NOMO-1 treated with DMSO at 0.1 percent for 48 hours (cell line): ENCODE measurements around the gene JMJD1C.
A peak's percentile ranks its signal among the peaks of the same experiment; 100 is the strongest.
"Not testable (repeated sequence)": the region's sequence is repeated elsewhere in the genome, so short reads cannot be mapped to it uniquely, and the experiment has no call there.

ENCODE experiments used
- DNase-seq: peaks from one replicate; lab custom pipeline; 2025; ENCODE audit not compliant: unreplicated experiment; lab: John Stamatoyannopoulos, UW

Gene JMJD1C

DNA sequence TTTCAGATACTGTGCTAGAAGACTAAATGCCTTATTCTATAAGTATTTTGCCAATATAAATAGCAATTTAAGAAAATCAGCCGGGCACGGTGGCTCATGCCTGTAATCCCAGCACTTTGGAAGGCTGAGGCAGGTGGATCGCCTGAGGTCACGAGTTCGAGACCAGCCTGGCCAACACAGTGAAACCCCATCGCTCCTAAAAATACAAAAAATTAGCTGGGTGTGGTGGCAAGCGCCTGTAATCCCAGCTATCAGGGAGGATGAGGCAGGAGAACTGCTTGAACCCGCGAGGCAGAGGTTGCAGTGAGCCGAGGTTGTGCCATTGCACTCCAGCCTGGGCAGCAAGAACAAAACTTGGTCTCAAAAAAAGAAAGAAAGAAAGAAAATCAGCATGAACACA is 230.6 kb downstream of the JMJD1C start:
- DNase-seq, result not testable (repeated sequence)

- DNase-seq, result no peak
These were observed 236.6 kb downstream of the JMJD1C start for GRCh38 chr10:63229161-63229560.

DNA sequence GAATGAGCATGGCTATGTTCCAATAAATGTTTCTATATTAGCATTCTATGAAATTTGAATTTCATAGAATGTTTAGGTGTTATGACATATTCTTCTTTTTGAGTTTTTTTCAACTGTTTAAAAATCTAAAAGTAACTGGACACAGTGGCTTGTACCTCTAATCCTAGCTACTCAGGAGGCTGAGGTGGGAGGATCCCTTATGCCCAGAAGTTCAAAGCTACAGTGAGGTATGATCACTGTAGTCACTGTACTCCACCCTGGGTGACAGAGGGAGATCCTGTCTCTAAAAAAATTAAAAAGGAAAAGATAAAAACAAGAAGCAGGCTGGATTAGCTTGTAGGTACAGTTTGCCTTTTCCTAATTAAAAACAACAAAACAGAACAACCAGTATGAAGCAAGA is 237.5 kb downstream of the JMJD1C start:
- no peak for DNase-seq

DNA sequence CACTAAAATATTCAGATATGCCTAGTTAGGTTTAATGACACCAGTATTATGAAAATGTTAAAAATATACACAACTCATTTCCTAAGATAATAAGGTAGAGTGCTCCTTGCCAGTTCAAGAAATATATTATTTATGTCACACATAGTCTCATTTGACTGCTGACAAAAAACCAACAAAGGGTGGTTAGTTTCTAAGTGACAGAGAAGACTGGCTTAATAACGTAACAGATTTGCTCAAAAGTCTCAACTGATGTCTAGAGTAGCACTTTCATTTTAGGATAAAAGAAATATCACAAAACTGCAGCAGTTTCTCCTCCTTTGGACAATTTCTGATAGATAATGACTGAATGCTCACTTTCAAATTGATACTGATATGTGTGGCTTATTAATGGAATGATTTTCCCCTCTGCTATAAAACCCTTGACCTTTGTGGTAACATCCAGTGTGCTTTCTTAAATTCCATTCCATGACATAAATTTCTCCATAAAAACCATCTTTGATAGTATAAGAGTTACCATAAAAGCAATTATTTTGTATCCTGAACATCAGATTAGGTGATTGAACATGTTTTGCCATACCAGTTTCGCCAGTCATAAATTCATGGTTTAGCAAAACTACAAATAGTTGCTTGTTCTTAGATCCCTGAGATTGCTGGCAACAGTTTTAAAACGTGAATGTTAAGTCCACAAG is 238.4 kb downstream of the JMJD1C start:
- no peak for DNase-seq

GRCh38 chr10:63224241-63224640 is 241.5 kb downstream of the JMJD1C start:
- no peak for DNase-seq

DNA sequence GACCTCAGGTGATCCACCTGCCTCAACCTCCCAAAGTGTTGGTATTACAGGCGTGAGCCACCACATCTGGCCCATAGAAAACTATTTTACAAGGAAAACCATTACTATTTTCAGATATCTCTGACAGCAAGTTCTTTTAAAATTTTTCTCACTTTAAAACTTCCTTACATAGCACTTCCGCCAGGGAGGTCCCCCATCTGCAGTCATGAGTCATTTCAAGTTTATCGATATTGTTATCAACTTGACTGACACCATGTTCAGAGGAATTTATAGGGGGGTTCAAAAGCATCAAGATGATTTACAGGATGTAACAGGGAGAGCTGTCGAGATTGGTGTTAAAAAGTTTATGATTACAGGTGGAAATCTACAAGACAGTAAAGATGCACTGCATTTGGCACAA is 243.8 kb downstream of the JMJD1C start:
- no peak for DNase-seq

GRCh38 chr10:63219749-63220148 is 246.0 kb downstream of the JMJD1C start:
- peak; percentile 73 for DNase-seq

- DNase-seq, result peak; percentile 82
These were observed 248.6 kb downstream of the JMJD1C start for GRCh38 chr10:63217120-63217605.

GRCh38 chr10:63214571-63214970 is 251.2 kb downstream of the JMJD1C start:
- peak; percentile 53 for DNase-seq

DNA sequence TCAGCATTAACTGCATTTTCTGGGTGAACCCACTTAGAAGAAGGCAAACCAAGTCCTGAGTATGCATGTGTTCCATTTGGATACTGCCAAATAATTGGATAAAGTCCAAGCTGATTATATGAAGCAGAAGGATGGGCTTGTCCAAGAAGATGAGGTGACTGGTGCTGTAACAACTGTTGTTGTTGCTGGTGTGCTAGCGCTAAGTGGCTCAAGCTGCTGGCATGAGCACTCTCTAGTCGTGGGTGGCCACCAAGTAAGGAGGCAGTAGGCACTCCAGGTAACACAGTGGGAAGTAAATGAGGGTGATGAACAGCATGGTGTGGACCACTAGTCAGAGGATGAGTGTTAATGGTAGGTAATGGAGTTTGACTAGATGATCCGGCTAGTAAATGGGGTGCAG is 252.3 kb downstream of the JMJD1C start:
- DNase-seq, result no peak

GRCh38 chr10:63210611-63211196 is 255.1 kb downstream of the JMJD1C start:
- DNase-seq, result no peak

DNA sequence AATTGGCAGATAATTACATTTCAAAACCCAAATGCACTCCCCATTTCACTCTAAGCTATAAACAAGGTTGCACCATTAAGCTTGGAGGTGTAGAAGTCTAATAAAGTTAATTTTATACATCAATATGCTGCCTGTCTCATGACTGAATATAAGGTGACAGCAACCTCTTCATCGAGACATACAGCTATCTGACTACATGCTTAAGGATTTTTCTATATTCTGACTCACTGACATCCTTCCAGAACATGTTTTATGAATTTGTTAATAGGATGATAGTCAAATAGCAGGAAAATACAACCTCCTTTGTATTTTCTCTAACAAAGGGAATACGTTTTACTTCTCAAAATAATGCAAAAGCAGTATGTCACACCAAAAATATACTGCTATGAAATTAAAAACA is 256.1 kb downstream of the JMJD1C start:
- no peak for DNase-seq

DNA sequence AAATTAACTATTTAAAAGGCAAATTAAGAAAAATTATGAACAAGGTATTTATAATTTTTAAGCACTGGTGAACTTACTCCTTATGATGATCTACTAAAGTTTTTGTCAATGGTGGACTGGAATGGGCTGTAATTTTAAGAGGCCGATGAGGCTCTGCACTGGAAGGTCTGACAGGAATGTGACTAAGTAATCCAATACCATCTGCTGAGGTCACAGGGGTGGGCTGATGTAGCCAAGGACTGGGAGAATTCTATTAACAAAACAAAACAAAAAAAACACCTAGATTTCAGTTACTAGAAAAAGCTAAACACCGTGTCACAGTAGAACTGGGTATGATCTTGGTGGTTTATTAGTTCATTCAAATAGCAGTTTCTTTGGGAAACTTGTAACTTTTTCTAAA is 256.8 kb downstream of the JMJD1C start:
- no peak for DNase-seq

DNA sequence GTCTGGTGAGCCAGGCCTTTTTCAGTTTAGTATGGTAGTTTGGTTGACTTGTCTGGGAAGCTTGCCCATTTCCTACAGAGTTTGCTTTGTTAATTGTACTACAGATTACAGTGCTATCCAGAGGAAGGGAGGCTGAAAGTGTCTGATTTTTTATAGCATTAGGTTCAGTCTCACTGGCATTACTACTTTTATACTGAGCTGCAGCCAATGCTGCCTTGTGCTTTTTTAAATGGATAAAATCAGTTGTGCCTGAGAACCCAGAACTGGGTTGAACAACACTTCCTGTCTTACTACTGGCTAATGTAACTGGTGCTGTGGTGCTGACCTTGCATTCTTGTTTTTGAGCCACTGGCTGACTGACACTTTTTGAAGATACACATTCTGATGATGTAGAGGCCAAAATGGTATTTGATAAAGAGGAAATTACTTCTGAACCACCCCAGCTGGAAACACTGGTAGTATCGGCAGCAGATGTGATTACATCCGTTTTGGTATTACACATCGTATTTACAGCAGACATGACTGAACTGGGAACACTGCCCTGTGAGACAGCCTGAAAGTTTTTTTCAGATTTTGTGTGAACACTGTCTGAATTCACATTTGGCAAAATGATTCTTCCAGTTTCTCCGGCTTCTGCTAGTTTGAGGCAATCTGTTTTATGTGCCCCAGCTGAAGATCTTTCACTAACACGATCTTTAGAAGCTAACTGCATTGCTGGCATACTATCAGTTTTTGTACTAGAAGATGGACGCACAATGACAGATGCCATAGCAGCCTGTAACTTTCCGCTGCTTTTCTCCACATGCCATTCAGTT is 258.6 kb downstream of the JMJD1C start:
- DNase-seq, result peak; percentile 57

- DNase-seq, result no peak
These were observed 259.2 kb downstream of the JMJD1C start for GRCh38 chr10:63206576-63206975.

DNA sequence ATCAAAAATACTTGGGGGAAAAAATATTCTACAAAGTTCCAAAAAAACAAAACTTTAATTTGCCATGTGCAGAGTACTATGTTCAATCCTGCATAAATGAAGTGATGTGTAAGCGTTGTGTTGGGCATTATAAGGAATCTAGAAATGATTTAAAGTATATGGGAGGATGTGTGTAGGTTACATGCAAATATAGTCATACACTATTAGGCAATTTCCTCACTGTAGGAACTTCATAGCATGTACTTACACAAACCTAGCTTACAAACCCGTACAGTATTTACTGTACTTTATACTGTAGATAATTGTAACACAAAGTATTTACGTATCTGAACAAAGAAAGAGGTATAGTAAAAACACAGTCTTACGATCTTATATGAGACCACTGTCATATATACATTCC is 260.4 kb downstream of the JMJD1C start:
- peak; percentile 38 for DNase-seq

DNA sequence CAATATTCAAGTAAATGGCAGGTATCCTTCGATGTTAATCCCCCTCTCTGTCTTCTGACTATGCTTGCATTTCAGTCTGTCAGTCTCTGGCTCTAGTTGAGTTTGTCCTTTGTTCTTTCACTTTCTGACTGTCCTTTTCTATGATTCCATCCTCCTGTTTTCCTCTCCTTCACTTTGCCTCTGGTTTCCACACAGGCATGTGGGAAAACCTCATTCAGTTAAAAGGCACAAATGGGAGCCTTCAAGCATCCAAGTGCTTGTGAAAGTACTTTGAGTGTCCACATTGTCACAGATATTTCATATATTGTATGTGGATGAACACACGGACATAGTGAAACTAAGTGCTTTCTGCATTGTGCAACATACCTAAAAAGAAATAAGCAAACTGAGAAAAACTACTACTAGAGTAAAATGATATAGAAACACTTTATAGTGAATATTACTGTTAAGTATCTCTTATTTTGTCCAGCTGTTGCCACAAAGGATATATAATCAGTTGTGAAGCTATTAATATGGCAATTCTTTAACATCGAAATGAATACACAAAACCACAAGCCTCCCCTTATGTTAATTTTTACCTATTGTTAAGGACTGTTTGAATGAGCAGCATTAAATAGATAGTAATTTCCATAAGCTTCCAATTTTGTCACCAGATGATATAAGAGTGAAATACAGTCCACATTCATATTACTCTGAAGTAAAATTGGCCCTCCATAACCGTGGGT is 260.9 kb downstream of the JMJD1C start:
- DNase-seq, result no peak

DNA sequence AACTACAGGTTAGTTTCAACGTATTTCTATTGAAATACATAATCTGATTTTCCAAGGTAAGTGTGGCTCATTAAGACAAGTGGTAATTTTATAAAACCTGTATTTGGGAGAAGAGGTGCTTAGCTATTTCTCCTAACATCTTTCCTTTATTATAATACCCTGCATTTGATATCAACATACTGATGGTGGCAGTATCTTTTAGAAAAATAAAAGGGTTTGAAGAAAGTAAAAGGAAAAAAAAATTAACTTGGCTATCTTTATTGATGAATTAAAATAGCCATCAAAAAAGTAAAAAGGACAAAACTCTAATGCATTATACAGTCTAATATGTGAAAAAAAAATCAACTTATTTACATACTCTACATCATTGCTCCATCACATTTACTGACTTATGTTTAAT is 264.7 kb downstream of the JMJD1C start:
- DNase-seq, result no peak

- no peak for DNase-seq
These were observed 265.3 kb downstream of the JMJD1C start for GRCh38 chr10:63200431-63200830.

GRCh38 chr10:63199716-63200115 is 266.1 kb downstream of the JMJD1C start:
- DNase-seq, result no peak

DNA sequence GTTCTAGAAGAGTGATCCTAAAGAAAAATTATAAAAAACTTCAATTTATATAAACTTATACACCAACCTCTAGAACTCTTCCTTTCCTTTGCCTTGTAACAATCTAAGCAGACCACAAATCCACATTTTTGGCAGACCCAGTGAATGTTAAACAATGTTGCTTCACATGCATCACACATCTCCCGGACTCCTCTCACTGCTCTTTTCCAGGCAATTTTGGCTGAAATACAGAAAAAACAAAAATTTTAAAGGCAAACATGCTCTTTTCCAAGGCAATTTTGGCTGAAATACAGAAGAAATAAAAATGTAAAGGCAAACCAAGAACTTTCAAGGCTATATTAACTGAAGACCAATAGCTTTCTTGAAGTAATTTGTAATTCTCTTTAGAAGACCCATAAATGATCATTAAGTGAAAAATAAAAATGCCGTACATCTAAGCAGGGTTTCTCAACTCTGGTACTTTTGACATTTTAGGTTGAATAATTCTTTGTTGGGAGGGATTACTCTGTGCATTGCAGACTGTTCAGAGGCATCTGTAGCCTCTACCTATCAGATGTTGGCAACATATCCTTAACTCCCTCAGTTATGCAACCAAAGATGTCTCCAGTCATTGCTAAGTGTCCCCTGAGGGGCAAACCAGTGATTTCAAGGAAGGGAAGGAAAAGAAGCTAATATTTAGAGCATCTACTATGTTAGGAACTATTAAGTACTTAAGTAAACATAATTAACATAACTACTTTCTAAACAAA is 268.3 kb downstream of the JMJD1C start:
- no peak for DNase-seq
